IPS-NIHi7 (cell line): Measurements from ENCODE around the gene TRMT2A.

Experiments
- DNase-seq: peaks from one replicate; pipeline ENCODE4 v3.0.0; 2012; ENCODE audit warnings: mixed read lengths; ENCODE audit errors: extremely low spot score

TRMT2A gene

GRCh38 chr22:20062766-20063083 is 54.3 kb downstream of the TRMT2A start:
- DNase-seq = no peak

- no peak for DNase-seq
These were observed 54.8 kb downstream of the TRMT2A start for GRCh38 chr22:20062043-20062765.
